Measurements from ENCODE around the gene SMARCC1. TPM values are rescaled to one million over a fixed set of nuclear protein-coding genes. Genes with fewer than 3 reads are reported as not detected.

SMARCC1 gene
- total RNA-seq, 6 donors from 2014 or later, result 33.1 to 58.2 (median 49.4) TPM

- no peaks in the 10 kb centered on the region for H3K4me1 ChIP-seq
- H3K36me3 ChIP-seq, result peaks cover 5 to 58% (median 29%) of the 10 kb centered on the region in 4 donors
- no peak overlapping the region for H3K4me3 ChIP-seq
- WGBS, 2 donors, result 86 to 90% methylated on average over 6 of the region's 6 CpGs
- no peak overlapping the region for H3K27ac ChIP-seq
- ATAC-seq (ENCODE audit: low FRiP score in 2 of 2) (no peak), DNase-seq (no peak)
- no peaks in the 10 kb centered on the region for H3K27me3 ChIP-seq
- H3K9me3 ChIP-seq, result no peaks in the 10 kb centered on the region
- TF ChIP-seq EP300 (IDR thresholded peaks at IDR 0.05) (no peak), POLR2AphosphoS5 (IDR thresholded peaks at IDR 0.05) (no peak), POLR2A (IDR thresholded peaks at IDR 0.05) (no peak)
- TF ChIP-seq, protein P1, sequence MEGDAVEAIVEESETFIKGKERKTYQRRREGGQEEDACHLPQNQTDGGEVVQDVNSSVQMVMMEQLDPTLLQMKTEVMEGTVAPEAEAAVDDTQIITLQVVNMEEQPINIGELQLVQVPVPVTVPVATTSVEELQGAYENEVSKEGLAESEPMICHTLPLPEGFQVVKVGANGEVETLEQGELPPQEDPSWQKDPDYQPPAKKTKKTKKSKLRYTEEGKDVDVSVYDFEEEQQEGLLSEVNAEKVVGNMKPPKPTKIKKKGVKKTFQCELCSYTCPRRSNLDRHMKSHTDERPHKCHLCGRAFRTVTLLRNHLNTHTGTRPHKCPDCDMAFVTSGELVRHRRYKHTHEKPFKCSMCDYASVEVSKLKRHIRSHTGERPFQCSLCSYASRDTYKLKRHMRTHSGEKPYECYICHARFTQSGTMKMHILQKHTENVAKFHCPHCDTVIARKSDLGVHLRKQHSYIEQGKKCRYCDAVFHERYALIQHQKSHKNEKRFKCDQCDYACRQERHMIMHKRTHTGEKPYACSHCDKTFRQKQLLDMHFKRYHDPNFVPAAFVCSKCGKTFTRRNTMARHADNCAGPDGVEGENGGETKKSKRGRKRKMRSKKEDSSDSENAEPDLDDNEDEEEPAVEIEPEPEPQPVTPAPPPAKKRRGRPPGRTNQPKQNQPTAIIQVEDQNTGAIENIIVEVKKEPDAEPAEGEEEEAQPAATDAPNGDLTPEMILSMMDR (IDR thresholded peaks at IDR 0.05), result no peak
Observed at GRCh38 chr3:47586746-47587145, 194.9 kb downstream of the SMARCC1 start.

DNA sequence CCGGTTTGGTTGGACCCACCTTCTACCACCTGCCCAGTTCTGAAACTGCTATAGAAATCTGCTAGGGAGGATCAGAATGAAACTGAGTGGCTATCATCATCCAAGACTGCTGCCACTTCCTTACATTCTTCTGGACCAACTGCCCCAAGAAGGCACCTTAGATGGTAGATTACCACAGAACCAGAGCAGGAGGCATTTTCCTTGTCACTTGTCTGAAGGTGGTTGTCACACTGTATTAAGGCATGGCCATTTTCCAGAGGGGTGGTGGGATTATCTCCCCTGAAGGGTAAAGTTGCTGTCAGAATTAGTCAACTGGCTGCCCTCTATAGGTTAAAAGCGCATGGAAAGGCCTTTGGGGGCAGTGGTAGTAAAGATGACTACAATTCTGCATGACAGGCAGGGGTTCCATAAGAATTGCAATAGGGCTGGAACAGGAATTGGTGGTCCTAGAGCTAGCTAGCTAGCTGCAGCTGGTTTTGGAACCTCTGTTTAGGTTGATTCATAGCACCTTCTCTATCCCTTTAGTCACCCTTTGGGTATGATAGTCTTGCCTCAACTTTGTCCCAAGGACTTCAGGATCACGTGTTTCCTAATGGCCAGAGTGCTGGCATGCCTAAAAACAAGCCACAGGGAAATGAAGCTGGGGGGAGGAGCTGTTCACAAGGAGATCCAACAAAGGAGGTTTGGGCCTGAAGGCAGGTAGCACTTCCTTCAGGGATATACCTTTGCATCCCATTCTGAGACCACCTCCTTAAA is 198.2 kb downstream of the SMARCC1 start:
- Histone ChIP-seq H3K9me3 (no peaks in the 10 kb centered on the region), H3K4me3 (no peak overlapping the region), H3K27ac (no peak overlapping the region), H3K27me3 (peaks cover 0 to 10% (median 7%) of the 10 kb centered on the region in 4 donors), H3K36me3 (peaks cover 0 to 31% (median 14%) of the 10 kb centered on the region in 4 donors), H3K4me1 (peaks cover 6 to 7% (median 6%) of the 10 kb centered on the region in 4 donors)
- DNase-seq, result no peak
- no peak for ATAC-seq (ENCODE audit: low FRiP score in 2 of 2)
- 76 to 81% methylated on average over 2 of the region's 3 CpGs for WGBS, 2 donors
- TF ChIP-seq POLR2A (IDR thresholded peaks at IDR 0.05) (no peak), EP300 (IDR thresholded peaks at IDR 0.05) (no peak), POLR2AphosphoS5 (IDR thresholded peaks at IDR 0.05) (no peak)
- TF ChIP-seq, protein P1 (IDR thresholded peaks at IDR 0.05), result no peak

GRCh38 chr3:47581835-47582234 is 199.9 kb downstream of the SMARCC1 start:
- peaks cover 0 to 15% (median 2%) of the 10 kb centered on the region in 4 donors for H3K36me3 ChIP-seq
- no peak overlapping the region for H3K4me3 ChIP-seq
- H3K9me3 ChIP-seq, result no peaks in the 10 kb centered on the region
- 89 to 90% methylated on average over 4 of the region's 4 CpGs for WGBS, 2 donors
- peaks cover 0 to 19% (median 13%) of the 10 kb centered on the region in 4 donors for H3K27me3 ChIP-seq
- H3K4me1 ChIP-seq, result peaks cover 14 to 20% (median 16%) of the 10 kb centered on the region in 4 donors
- TF ChIP-seq POLR2AphosphoS5 (IDR thresholded peaks at IDR 0.05) (no peak), EP300 (IDR thresholded peaks at IDR 0.05) (no peak), POLR2A (IDR thresholded peaks at IDR 0.05) (no peak)
- TF ChIP-seq, protein P1 (IDR thresholded peaks at IDR 0.05), result no peak
- DNase-seq (no peak), ATAC-seq (ENCODE audit: low FRiP score in 2 of 2) (no peak)
- no peak overlapping the region for H3K27ac ChIP-seq

GRCh38 chr3:47581422-47581821 is 200.3 kb downstream of the SMARCC1 start:
- H3K27me3 ChIP-seq, result peaks cover 0 to 23% (median 14%) of the 10 kb centered on the region in 4 donors
- ATAC-seq (ENCODE audit: low FRiP score in 2 of 2) (no peak), DNase-seq (no peak)
- WGBS, 2 donors, result 79 to 80% methylated on average over 5 of the region's 5 CpGs
- H3K36me3 ChIP-seq, result peaks cover 0 to 10% (median 0%) of the 10 kb centered on the region in 4 donors
- TF ChIP-seq EP300 (IDR thresholded peaks at IDR 0.05) (no peak), POLR2A (IDR thresholded peaks at IDR 0.05) (no peak), POLR2AphosphoS5 (IDR thresholded peaks at IDR 0.05) (no peak)
- TF ChIP-seq, protein P1 (IDR thresholded peaks at IDR 0.05), result no peak
- peaks cover 14 to 20% (median 16%) of the 10 kb centered on the region in 4 donors for H3K4me1 ChIP-seq
- H3K4me3 ChIP-seq, result no peak overlapping the region
- no peak overlapping the region for H3K27ac ChIP-seq
- no peaks in the 10 kb centered on the region for H3K9me3 ChIP-seq

Data from upper lobe of left lung (tissue), 6 donors.